HCT116 (cell line): ENCODE measurements around the gene TMEM135. TPM values are rescaled to one million over a fixed set of nuclear protein-coding genes. Genes with fewer than 3 reads are reported as not detected.
A peak's percentile ranks its signal among the peaks of the same experiment; 100 is the strongest.

ENCODE experiments used
- ATAC-seq: fragments of 200-7000 bp; cut with Tn5 transposase; 2 replicates; pipeline ENCODE4 v1.9.1; 2020; ENCODE audit warnings: mild to moderate bottlenecking, moderate library complexity
- BruUV-seq: library from RNA; stranded (reverse); fragments of 400-500 nt; replicated peaks from 2 replicates; lab custom pipeline; 2021; lab: Mats Ljungman, UMichigan
- CTCF ChIA-PET: fragments of 300-600 bp; sonication (Branson Sonifier 250); formaldehyde crosslinking; loops from one replicate; lab custom pipeline; 2021; ENCODE audit warnings: antibody characterized with exemption; lab: Charles Lee
- POLR2A ChIA-PET: fragments of 300-600, 350-600 bp; sonication (Branson Sonifier 250); formaldehyde crosslinking; loops from one replicate; lab custom pipeline; 2021; ENCODE audit warnings: antibody characterized with exemption; lab: Charles Lee
- RAD21 ChIA-PET, 2 experiments: fragments of 300-600 bp; sonication (Branson Sonifier 250); formaldehyde crosslinking; loops; one replicate each; lab custom pipeline; 2023; ENCODE audit warnings: low total read pairs in 2 of 2; ENCODE audit not compliant: uncharacterized antibody in 2 of 2, unreplicated experiment in 2 of 2, low non-redundant PET in 1 of 2; lab: Charles Lee
- DNase-seq: peaks from one replicate; pipeline ENCODE4 v3.0.0-alpha.2; 2010; ENCODE audit warnings: low read depth, low spot score
- H2AFZ ChIP-seq: fragments of 200-600 bp; shearing (Covaris generic), sonication (generic); 2 replicates; pipeline ENCODE4 v1.6.1; 2017; ENCODE audit warnings: low read depth, mixed run types, mixed read lengths, antibody characterized with exemption, low read length; ENCODE audit not compliant: poor library complexity, severe bottlenecking
- H3K27ac ChIP-seq: 2 replicates; pipeline ENCODE4 v1.5.1; 2012; ENCODE audit warnings: low read depth, low read length
- H3K27me3 ChIP-seq: fragments of 200-600 bp; sonication (generic); 2 replicates; pipeline ENCODE4 v1.6.1; 2016; ENCODE audit warnings: mixed run types, low read length, mixed read lengths; ENCODE audit not compliant: insufficient read depth
- H3K36me3 ChIP-seq, 2 experiments: fragments of 200-500 bp in 1 of 2; fragments of 200-600 bp in 1 of 2; sonication (Bioruptor generic) in 1 of 2; sonication (generic) in 1 of 2; 2 replicates each; pipeline versions ENCODE4 v1.5.1 to v1.6.1; 2014 to 2016; ENCODE audit warnings: low read length in 2 of 2, inconsistent platforms in 1 of 2, mixed read lengths in 1 of 2, mixed run types in 1 of 2; ENCODE audit not compliant: insufficient read depth in 2 of 2, control insufficient read depth in 1 of 2
- H3K4me1 ChIP-seq, 2 experiments: fragments of 200-600 bp in 1 of 2; sonication (generic) in 1 of 2; 2 replicates each; pipeline versions ENCODE4 v1.5.1 to v1.6.1; 2012 to 2017; ENCODE audit warnings: low read length in 2 of 2, inconsistent platforms in 1 of 2, mild to moderate bottlenecking in 1 of 2, mixed read lengths in 1 of 2, mixed run types in 1 of 2, moderate library complexity in 1 of 2; ENCODE audit not compliant: insufficient read depth in 2 of 2, control insufficient read depth in 1 of 2
- H3K4me2 ChIP-seq: fragments of 200-600 bp; sonication (generic); 2 replicates; pipeline ENCODE4 v1.6.1; 2017; ENCODE audit warnings: mixed run types, low read length, mixed read lengths
- H3K4me3 ChIP-seq, 2 experiments: fragments of 200-600 bp in 1 of 2; sonication (generic) in 1 of 2; replicated peaks in 1 of 2; 2 replicates each; pipeline ENCODE4 v1.5.1; 2011 to 2016; ENCODE audit warnings: low read length in 2 of 2, control low read depth in 1 of 2, low read depth in 1 of 2, mild to moderate bottlenecking in 1 of 2, mixed read lengths in 1 of 2, mixed run types in 1 of 2
- H3K79me2 ChIP-seq: fragments of 200-600 bp; sonication (generic); 2 replicates; pipeline ENCODE4 v1.6.1; 2017; ENCODE audit warnings: mild to moderate bottlenecking, mixed run types, low read length, moderate library complexity, mixed read lengths; ENCODE audit not compliant: insufficient read depth
- H3K9ac ChIP-seq: fragments of 200-600 bp; sonication (generic); 2 replicates; pipeline ENCODE4 v1.6.1; 2016; ENCODE audit warnings: low read length, mixed read lengths
- H3K9me2 ChIP-seq: fragments of 200-600 bp; sonication (generic), shearing (Covaris generic); 2 replicates; pipeline ENCODE4 v1.6.1; 2017; ENCODE audit warnings: mixed run types, mild to moderate bottlenecking, moderate library complexity; ENCODE audit not compliant: insufficient read depth
- H3K9me3 ChIP-seq, 2 experiments: fragments of 200-500 bp in 1 of 2; fragments of 200-600 bp in 1 of 2; sonication (Bioruptor generic) in 1 of 2; sonication (generic) in 1 of 2; 2 replicates each; pipeline ENCODE4 v1.6.1; 2014 to 2017; ENCODE audit warnings: low read length in 2 of 2, mixed read lengths in 2 of 2, inconsistent platforms in 1 of 2, low read depth in 1 of 2, mild to moderate bottlenecking in 1 of 2, mixed run types in 1 of 2, moderate library complexity in 1 of 2; ENCODE audit not compliant: control insufficient read depth in 1 of 2, insufficient read depth in 1 of 2
- H4K20me1 ChIP-seq: fragments of 200-600 bp; sonication (generic), shearing (Covaris generic); 2 replicates; pipeline ENCODE4 v1.6.1; 2017; ENCODE audit warnings: mixed run types, mild to moderate bottlenecking, moderate library complexity; ENCODE audit not compliant: insufficient read depth
- CBX3 ChIP-seq: IDR thresholded peaks from 2 replicates; pipeline ENCODE4 v1.6.1; 2012; ENCODE audit warnings: low read depth
- EGR1 ChIP-seq: IDR thresholded peaks from 2 replicates; pipeline ENCODE4 v1.6.1; 2012; ENCODE audit warnings: low read depth
- EZH2phosphoT487 ChIP-seq: fragments of 200-600 bp; IDR thresholded peaks from 2 replicates; pipeline ENCODE4 v1.6.1; 2018; ENCODE audit warnings: antibody characterized with exemption, borderline replicate concordance
- FOSL1 ChIP-seq: IDR thresholded peaks from 2 replicates; pipeline ENCODE4 v1.6.1; 2012; ENCODE audit warnings: low read depth
- JUND ChIP-seq: IDR thresholded peaks from 2 replicates; pipeline ENCODE4 v1.6.1; 2012
- MAX ChIP-seq: IDR thresholded peaks from 2 replicates; pipeline ENCODE4 v1.6.1; 2012
- POLR2A ChIP-seq: IDR thresholded peaks from 2 replicates; pipeline ENCODE4 v1.7.0; 2011; ENCODE audit warnings: borderline replicate concordance; ENCODE audit not compliant: insufficient read depth, insufficient read length; ENCODE audit errors: extremely low read depth
- POLR2AphosphoS5 ChIP-seq: IDR thresholded peaks from 2 replicates; pipeline ENCODE4 v1.6.1; 2011; ENCODE audit warnings: mild to moderate bottlenecking, low read depth, low read length, moderate library complexity
- RAD21 ChIP-seq: IDR thresholded peaks from 2 replicates; pipeline ENCODE4 v1.6.1; 2012; ENCODE audit warnings: low read depth, mild to moderate bottlenecking
- REST ChIP-seq: IDR thresholded peaks from 2 replicates; pipeline ENCODE4 v1.6.1; 2012; ENCODE audit warnings: low read depth
- SIN3A ChIP-seq: IDR thresholded peaks from 2 replicates; pipeline ENCODE4 v1.6.1; 2012; ENCODE audit warnings: low read depth
- ZFX ChIP-seq: fragments of 450-650 bp; IDR thresholded peaks from 2 replicates; pipeline ENCODE4 v1.6.1; 2017
- ZNF274 ChIP-seq: fragments of 200-500 bp; sonication (Bioruptor generic); IDR thresholded peaks from 2 replicates; pipeline ENCODE4 v1.6.1; 2014; ENCODE audit warnings: mild to moderate bottlenecking, low read depth, low read length, inconsistent platforms
- intact Hi-C: fragments of 100-400 bp; cut with micrococcal nuclease; formaldehyde crosslinking; loops from 2 replicates; pipeline ENCODE4 v1.10.0; 2022
- total RNA-seq: library from RNA; stranded (reverse); gene quantifications from one replicate; pipeline ENCODE4 v1.2.1, GENCODE V29; 2021; ENCODE audit not compliant: unreplicated experiment
- TF ChIP-seq, protein P1 (sequence below): IDR thresholded peaks from 2 replicates; pipeline ENCODE4 v1.6.1; 2011; ENCODE audit warnings: mild to moderate bottlenecking, low read length, moderate library complexity; ENCODE audit not compliant: insufficient replicate concordance; ENCODE audit errors: extremely low read depth
- TF ChIP-seq, protein P2 (sequence below): IDR thresholded peaks from 2 replicates; pipeline ENCODE4 v1.6.1; 2012

Gene TMEM135
- total RNA-seq, 1 experiment from 2014 or later = 50.6 TPM

GRCh38 chr11:86999859-87000753, 37.6 kb upstream of the TMEM135 start:
- TF ChIP-seq REST = no peak
- TF ChIP-seq SIN3A = no peak
- H3K9me2 ChIP-seq = no peaks in the 10 kb centered on the region
- no peaks in the 10 kb centered on the region for H4K20me1 ChIP-seq
- no peak overlapping the region for H3K4me2 ChIP-seq
- ChIA-PET POLR2A (no interaction called here), CTCF (no interaction called here), RAD21 (no interaction called here)
- no peaks in the 10 kb centered on the region for H3K27me3 ChIP-seq
- H3K79me2 ChIP-seq = no peaks in the 10 kb centered on the region
- DNase-seq (no peak), ATAC-seq (peak; percentile 40; the same call in 1 of the 2 replicates)
- H2AFZ ChIP-seq = no peak overlapping the region
- no peak overlapping the region for H3K27ac ChIP-seq
- H3K36me3 ChIP-seq = no peaks in the 10 kb centered on the region
- no TSS peak for BruUV-seq
- peaks cover 0 to 9% of the 10 kb centered on the region in 2 experiments; a peak in 1 of 4 replicates for H3K4me1 ChIP-seq
- no peaks in the 10 kb centered on the region for H3K9me3 ChIP-seq
- no peak overlapping the region for H3K9ac ChIP-seq
- H3K4me3 ChIP-seq = no peak overlapping the region
- intact Hi-C loops = no loop called here

GRCh38 chr11:87002918-87003317, 34.8 kb upstream of the TMEM135 start:
- intact Hi-C loops = no loop called here
- Histone ChIP-seq H3K36me3 (no peaks in the 10 kb centered on the region), H3K27me3 (no peaks in the 10 kb centered on the region), H3K9me3 (no peaks in the 10 kb centered on the region), H3K4me3 (no peak overlapping the region), H3K27ac (no peak overlapping the region), H4K20me1 (no peaks in the 10 kb centered on the region), H3K9ac (no peak overlapping the region), H3K9me2 (no peaks in the 10 kb centered on the region), H3K4me2 (no peak overlapping the region), H3K79me2 (no peaks in the 10 kb centered on the region), H2AFZ (no peak overlapping the region), H3K4me1 (peaks cover 0 to 9% of the 10 kb centered on the region in 2 experiments; a peak in 1 of 4 replicates)
- ChIA-PET POLR2A (no interaction called here), RAD21 (no interaction called here), CTCF (no interaction called here)
- BruUV-seq = no TSS peak
- ATAC-seq = no peak
- no peak for DNase-seq
- TF ChIP-seq ZFX = no peak
- TF ChIP-seq, protein P1, sequence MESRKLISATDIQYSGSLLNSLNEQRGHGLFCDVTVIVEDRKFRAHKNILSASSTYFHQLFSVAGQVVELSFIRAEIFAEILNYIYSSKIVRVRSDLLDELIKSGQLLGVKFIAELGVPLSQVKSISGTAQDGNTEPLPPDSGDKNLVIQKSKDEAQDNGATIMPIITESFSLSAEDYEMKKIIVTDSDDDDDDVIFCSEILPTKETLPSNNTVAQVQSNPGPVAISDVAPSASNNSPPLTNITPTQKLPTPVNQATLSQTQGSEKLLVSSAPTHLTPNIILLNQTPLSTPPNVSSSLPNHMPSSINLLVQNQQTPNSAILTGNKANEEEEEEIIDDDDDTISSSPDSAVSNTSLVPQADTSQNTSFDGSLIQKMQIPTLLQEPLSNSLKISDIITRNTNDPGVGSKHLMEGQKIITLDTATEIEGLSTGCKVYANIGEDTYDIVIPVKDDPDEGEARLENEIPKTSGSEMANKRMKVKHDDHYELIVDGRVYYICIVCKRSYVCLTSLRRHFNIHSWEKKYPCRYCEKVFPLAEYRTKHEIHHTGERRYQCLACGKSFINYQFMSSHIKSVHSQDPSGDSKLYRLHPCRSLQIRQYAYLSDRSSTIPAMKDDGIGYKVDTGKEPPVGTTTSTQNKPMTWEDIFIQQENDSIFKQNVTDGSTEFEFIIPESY = no peak
- TF ChIP-seq EGR1 = no peak
- TF ChIP-seq RAD21 = no peak
- no peak for TF ChIP-seq JUND
- no peak for TF ChIP-seq FOSL1
- TF ChIP-seq MAX = no peak
- TF ChIP-seq, protein P2, sequence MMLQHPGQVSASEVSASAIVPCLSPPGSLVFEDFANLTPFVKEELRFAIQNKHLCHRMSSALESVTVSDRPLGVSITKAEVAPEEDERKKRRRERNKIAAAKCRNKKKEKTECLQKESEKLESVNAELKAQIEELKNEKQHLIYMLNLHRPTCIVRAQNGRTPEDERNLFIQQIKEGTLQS = no peak
- no peak for TF ChIP-seq POLR2A
- TF ChIP-seq POLR2AphosphoS5 = no peak
- no peak for TF ChIP-seq ZNF274
- TF ChIP-seq EZH2phosphoT487 = no peak
- TF ChIP-seq CBX3 = no peak
